Sigmoid colon (tissue), 4 donors: Measurements from ENCODE around the gene PLA1A.

Experiments
- POLR2AphosphoS5 ChIP-seq, 4 donors: sonication (generic); formaldehyde crosslinking; IDR thresholded peaks; one replicate each; pipeline ENCODE4 v1.6.1; 2017; ENCODE audit warnings: antibody characterized with exemption in 4 of 4
- TF ChIP-seq, protein P1 (sequence below), 4 experiments: fragments of 450-650 bp in 3 of 4; fragments of 200-600 bp in 1 of 4; IDR thresholded peaks; one replicate each; pipeline ENCODE4 v1.5.1; 2016 to 2019; ENCODE audit warnings: antibody characterized with exemption in 4 of 4, mild to moderate bottlenecking in 3 of 4, moderate library complexity in 2 of 4

DNA sequence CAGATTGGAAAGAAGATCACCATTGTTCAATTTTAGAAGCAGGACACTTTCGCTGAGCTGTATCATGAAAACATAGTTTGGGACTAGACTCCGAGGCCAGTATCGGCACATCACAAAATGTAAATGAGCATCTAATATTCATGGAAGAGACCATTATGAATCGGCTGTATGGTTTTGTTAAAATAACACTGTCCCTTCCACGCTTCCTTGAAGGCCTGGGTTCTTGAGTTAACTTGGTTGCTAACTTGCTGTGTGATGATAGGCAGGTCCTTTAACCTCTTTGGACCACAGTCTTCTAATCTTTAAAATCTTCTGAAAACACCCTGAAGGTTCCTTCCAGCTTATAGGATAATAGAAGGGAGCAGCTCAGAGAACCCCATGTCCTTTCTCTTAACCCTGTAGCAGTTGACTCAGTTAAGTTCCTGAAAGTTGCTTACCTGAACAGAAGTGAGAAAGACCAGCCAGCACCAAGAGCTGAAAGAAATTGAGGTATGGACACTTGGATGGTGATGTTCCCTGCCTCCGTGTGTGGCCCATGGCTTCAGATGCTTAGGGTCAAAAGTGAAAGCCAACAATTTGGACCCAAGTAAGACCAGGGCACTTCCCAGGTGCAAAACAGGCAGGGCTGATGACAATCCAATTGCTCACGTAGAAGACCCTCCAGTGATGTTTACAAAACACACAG lies 40.4 kb upstream of the PLA1A start:
- TF ChIP-seq, protein P1, sequence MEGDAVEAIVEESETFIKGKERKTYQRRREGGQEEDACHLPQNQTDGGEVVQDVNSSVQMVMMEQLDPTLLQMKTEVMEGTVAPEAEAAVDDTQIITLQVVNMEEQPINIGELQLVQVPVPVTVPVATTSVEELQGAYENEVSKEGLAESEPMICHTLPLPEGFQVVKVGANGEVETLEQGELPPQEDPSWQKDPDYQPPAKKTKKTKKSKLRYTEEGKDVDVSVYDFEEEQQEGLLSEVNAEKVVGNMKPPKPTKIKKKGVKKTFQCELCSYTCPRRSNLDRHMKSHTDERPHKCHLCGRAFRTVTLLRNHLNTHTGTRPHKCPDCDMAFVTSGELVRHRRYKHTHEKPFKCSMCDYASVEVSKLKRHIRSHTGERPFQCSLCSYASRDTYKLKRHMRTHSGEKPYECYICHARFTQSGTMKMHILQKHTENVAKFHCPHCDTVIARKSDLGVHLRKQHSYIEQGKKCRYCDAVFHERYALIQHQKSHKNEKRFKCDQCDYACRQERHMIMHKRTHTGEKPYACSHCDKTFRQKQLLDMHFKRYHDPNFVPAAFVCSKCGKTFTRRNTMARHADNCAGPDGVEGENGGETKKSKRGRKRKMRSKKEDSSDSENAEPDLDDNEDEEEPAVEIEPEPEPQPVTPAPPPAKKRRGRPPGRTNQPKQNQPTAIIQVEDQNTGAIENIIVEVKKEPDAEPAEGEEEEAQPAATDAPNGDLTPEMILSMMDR (IDR thresholded peaks at IDR 0.05): no peak
- TF ChIP-seq POLR2AphosphoS5 (IDR thresholded peaks at IDR 0.05): no peak
